Fibroblast of the aortic adventitia (primary cell): ENCODE data around the gene UNC5A. TPM values are rescaled to one million over a fixed set of nuclear protein-coding genes. Genes with fewer than 3 reads are reported as not detected.

Experiments
- DNase-seq: peaks from one replicate; pipeline ENCODE4 v3.0.0-alpha.2; 2010; ENCODE audit warnings: low read depth
- H3K4me3 ChIP-seq: 2 replicates; pipeline ENCODE4 v1.5.1; 2011; ENCODE audit warnings: low read depth, mild to moderate bottlenecking, control low read depth, low read length, moderate library complexity
- total RNA-seq: library from RNA; depleted of rRNA; stranded (reverse); fragments of >200 nt; gene quantifications from 2 replicates; pipeline ENCODE4 v1.2.3, GENCODE V29; 2012; ENCODE audit warnings: low replicate concordance
- TF ChIP-seq, protein P1 (sequence below): IDR thresholded peaks from 2 replicates; pipeline ENCODE4 v1.5.1; 2011; ENCODE audit warnings: mild to moderate bottlenecking, low read length, control low read depth, inconsistent platforms; ENCODE audit not compliant: insufficient read depth

Gene UNC5A
- total RNA-seq, 1 donor = not detected

DNA sequence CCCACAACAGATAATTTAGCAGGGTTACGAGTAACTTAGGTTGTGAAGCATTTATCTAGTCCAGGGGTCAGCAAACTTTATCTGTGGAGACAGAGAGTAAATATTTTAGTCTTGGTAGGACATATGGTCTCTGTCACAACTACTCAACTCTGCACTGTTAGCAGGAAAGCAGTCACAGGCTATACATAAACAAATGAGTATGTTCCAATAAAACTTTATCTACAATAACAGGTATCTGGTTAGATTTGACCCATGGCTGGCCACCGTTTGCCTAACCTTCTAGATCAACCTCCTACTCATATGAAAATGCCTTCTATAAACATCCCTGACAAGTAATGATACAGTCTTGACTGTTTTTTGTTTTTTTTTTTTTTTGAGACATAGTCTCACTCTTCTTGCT is 101.8 kb downstream of the UNC5A start:
- H3K4me3 ChIP-seq = no peak overlapping the region
- no peak for DNase-seq
- TF ChIP-seq, protein P1, sequence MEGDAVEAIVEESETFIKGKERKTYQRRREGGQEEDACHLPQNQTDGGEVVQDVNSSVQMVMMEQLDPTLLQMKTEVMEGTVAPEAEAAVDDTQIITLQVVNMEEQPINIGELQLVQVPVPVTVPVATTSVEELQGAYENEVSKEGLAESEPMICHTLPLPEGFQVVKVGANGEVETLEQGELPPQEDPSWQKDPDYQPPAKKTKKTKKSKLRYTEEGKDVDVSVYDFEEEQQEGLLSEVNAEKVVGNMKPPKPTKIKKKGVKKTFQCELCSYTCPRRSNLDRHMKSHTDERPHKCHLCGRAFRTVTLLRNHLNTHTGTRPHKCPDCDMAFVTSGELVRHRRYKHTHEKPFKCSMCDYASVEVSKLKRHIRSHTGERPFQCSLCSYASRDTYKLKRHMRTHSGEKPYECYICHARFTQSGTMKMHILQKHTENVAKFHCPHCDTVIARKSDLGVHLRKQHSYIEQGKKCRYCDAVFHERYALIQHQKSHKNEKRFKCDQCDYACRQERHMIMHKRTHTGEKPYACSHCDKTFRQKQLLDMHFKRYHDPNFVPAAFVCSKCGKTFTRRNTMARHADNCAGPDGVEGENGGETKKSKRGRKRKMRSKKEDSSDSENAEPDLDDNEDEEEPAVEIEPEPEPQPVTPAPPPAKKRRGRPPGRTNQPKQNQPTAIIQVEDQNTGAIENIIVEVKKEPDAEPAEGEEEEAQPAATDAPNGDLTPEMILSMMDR = no peak

DNA sequence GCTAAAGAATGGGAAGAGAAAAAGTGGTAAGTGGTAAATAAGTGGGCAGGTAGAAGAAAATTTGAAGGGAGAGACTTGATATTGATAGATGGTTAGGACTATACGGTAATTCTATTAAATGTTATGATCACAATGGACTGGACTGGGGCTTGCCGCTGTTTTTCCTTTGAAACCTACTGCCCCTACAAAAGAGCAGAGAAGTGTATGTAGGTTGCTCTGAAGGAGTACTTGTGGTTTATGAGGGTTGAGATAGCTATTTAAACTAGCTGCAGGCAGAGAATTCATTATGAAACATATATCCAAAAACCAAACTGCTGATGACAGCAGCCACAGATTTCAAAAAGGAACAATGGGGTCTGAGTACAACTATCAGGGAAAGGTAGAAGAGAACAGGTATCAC is 105.5 kb downstream of the UNC5A start:
- no peak overlapping the region for H3K4me3 ChIP-seq
- no peak for DNase-seq
- TF ChIP-seq, protein P1 = no peak

DNA sequence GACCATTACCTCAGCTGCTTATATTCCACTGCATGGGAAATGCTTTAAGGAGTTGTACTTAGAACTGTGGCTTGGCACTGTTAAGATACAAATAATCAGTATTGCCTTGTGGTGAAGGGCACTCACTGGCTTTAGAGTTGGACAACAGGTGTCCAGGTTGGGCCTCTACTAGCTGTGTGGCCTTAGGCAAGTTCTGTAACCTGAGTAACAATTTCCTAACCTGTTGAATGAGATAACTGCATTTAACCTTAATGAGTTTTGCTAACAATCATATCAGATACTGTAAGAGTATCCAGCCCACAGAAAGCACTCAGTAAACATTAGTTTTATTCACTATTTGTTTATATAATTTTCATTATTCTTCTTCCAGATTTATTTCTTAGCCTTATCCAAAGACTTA is 106.0 kb downstream of the UNC5A start:
- TF ChIP-seq, protein P1 = no peak
- no peak overlapping the region for H3K4me3 ChIP-seq
- no peak for DNase-seq

DNA sequence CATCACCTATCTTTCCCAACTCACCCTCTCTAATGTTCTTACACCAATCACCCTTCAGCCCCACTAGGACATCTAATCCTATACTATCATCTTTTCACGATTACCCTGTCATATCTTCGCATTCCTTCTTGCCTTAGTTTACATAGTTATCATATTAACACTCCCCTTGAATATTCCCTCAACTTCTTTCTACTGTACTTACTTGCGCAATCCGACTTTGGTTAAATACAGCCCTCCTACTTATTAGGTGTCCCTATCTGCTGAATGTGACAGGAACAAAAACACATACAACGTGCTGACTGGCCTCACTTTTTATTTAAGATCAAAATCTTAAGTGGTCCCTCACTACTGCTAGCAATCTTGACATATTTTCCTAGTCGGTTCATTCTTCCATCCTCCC is 108.3 kb downstream of the UNC5A start:
- TF ChIP-seq, protein P1 = no peak
- H3K4me3 ChIP-seq = no peak overlapping the region
- DNase-seq = no peak

DNA sequence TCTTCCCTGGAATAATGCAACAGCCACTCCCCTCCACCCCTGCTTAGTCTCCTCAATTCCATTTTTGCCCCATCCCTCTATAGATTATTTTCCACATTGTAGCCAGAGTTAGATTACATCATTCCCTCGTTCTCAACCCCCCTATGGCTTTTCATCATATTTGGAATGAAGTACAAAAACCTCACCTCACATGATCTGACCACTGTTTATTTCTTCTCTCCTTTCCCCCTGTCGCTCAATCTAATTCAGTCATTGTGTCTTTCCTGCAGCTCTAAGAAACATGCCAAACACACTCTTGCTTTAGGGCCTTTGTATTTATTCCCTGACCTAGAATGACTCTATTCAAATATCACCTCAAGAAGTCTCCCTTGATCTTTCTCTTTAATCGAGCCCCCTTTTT is 111.4 kb downstream of the UNC5A start:
- DNase-seq = no peak
- TF ChIP-seq, protein P1 = no peak
- H3K4me3 ChIP-seq = no peak overlapping the region

DNA sequence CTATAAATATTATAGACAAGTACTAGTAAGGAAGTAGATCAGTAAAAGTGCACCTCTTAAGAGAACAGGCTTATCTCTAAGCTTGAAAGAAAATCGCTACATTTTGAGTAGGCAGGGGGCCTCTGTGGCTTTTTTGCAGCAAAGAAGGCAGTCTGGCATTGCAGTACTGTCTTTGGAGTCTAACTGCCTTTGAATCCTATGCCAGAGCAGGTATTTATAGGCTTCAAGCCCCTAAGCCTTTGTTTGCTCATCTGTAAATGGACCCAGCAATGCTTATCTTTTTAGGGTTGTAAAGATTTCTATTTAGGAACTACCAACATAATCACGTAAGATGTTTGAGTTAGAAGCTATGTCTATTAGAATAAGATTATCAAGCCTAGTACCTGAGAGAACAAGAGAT is 112.5 kb downstream of the UNC5A start:
- DNase-seq = no peak

DNA sequence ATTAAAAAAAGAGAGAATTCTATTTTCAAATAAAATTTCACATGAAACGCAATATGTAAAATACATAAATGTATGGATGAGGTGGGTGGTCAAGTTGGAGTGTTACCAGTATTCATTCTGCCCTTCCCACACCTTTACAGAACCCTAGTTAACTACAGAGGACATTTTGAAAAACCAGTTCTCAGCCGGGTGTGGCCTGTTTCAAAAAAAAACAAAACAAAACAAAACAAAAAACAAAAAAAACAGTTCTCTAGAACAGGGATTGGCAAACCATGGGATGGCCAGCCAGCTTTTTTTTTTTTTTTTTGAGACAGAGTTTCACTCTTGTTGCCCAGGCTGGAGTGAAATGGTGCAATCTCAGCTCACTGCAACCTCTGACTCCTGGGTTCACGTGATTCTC is 117.2 kb downstream of the UNC5A start:
- DNase-seq = no peak
- no peak overlapping the region for H3K4me3 ChIP-seq
- TF ChIP-seq, protein P1 = no peak

More for the DNA sequence above, 112.5 kb downstream of the UNC5A start:
- TF ChIP-seq, protein P1 = no peak
- H3K4me3 ChIP-seq = no peak overlapping the region
